ENCODE results near the gene C6orf47. TPM values are rescaled to one million over a fixed set of nuclear protein-coding genes. Genes with fewer than 3 reads are reported as not detected.
A peak's percentile ranks its signal among the peaks of the same experiment; 100 is the strongest.

The C6orf47 gene
- total and polyA plus RNA-seq, 2 of the 13 experiments (the other 11 are each of a cell fraction or from before 2014, with no cell fraction given), result 1.7 to 18.1 TPM

DNA sequence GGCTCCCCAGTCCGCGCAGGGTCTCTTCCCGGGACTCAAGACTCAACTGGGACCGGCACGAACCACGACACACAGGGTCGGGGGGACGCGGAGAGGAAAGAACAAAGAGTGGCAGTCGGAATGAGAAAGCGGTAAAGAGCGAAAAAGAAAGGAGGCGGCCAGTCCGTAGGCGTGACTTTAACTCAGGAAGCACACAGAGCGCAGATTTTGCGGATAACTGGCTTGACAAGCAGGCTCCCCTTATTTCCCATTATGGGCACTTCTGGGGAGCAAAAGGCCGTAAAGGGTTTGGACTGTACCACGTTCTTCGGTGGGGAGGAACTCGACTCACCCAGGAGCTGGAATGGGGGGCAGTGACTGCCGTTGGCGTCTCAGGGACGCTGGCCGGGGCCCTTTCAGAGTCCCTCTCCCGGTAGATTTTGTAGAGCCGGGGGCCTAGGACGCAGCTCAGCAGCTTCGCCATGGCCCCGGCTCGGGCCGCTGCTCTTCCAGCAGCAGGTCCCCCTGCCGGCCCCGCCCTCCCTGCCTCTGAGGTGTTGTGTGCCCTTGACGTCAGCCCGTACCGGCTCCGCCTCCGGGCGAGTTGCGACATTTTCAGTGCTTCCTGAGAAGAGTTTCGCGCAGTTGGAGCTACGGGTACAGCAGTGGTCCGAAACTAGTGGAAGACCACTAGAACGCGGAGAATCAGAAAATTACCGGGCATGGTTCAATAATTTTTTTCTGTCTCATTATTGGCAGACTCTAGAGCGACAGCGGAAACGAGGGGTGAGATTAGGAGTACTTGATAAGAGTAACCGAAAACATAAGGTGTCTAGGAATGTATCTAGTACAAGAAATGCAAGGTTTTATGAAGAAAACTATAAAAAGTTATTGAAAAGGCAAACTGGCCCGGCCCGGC, 42.5 kb upstream of the C6orf47 start, which contains the start of gene ABHD16A (continued):
- TF ChIP-seq U2AF1 (optimal IDR thresholded peaks at IDR 0.05; ENCODE audit: low read depth, low read length), result no peak
- TF ChIP-seq ZNF883 (CRISPR knock-in tag; IDR thresholded peaks at IDR 0.05; ENCODE audit: not compliant biosample characterization), result no peak
- TF ChIP-seq, protein P1, sequence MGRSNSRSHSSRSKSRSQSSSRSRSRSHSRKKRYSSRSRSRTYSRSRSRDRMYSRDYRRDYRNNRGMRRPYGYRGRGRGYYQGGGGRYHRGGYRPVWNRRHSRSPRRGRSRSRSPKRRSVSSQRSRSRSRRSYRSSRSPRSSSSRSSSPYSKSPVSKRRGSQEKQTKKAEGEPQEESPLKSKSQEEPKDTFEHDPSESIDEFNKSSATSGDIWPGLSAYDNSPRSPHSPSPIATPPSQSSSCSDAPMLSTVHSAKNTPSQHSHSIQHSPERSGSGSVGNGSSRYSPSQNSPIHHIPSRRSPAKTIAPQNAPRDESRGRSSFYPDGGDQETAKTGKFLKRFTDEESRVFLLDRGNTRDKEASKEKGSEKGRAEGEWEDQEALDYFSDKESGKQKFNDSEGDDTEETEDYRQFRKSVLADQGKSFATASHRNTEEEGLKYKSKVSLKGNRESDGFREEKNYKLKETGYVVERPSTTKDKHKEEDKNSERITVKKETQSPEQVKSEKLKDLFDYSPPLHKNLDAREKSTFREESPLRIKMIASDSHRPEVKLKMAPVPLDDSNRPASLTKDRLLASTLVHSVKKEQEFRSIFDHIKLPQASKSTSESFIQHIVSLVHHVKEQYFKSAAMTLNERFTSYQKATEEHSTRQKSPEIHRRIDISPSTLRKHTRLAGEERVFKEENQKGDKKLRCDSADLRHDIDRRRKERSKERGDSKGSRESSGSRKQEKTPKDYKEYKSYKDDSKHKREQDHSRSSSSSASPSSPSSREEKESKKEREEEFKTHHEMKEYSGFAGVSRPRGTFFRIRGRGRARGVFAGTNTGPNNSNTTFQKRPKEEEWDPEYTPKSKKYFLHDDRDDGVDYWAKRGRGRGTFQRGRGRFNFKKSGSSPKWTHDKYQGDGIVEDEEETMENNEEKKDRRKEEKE (IDR thresholded peaks at IDR 0.05), result no peak
- no peak for TF ChIP-seq CCAR2 (optimal IDR thresholded peaks at IDR 0.05; ENCODE audit: low read depth, low read length)
- no peak for TF ChIP-seq ADNP (CRISPR knock-in tag; IDR thresholded peaks at IDR 0.05)
- peak; percentile 81 for TF ChIP-seq IRF2 (CRISPR knock-in tag; IDR thresholded peaks at IDR 0.05)
- TF ChIP-seq ZNF678 (CRISPR knock-in tag; IDR thresholded peaks at IDR 0.05), result no peak
- TF ChIP-seq ZNF768 (CRISPR knock-in tag; IDR thresholded peaks at IDR 0.05), result peak; percentile 61; the same call in 1 of the 2 replicates
- TF ChIP-seq, protein P2, sequence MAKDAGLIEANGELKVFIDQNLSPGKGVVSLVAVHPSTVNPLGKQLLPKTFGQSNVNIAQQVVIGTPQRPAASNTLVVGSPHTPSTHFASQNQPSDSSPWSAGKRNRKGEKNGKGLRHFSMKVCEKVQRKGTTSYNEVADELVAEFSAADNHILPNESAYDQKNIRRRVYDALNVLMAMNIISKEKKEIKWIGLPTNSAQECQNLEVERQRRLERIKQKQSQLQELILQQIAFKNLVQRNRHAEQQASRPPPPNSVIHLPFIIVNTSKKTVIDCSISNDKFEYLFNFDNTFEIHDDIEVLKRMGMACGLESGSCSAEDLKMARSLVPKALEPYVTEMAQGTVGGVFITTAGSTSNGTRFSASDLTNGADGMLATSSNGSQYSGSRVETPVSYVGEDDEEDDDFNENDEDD (CRISPR knock-in tag; IDR thresholded peaks at IDR 0.05; ENCODE audit: borderline replicate concordance), result 0 out of 2 replicates have a peak, but pooled peaks have one; percentile 56
- no peak for TF ChIP-seq MTF2 (CRISPR knock-in tag; IDR thresholded peaks at IDR 0.05; ENCODE audit: borderline replicate concordance)
- TF ChIP-seq, protein P3, sequence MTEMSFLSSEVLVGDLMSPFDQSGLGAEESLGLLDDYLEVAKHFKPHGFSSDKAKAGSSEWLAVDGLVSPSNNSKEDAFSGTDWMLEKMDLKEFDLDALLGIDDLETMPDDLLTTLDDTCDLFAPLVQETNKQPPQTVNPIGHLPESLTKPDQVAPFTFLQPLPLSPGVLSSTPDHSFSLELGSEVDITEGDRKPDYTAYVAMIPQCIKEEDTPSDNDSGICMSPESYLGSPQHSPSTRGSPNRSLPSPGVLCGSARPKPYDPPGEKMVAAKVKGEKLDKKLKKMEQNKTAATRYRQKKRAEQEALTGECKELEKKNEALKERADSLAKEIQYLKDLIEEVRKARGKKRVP (CRISPR knock-in tag; IDR thresholded peaks at IDR 0.05), result peak in 1 of 2 experiments; percentile 73; a peak in 1 of 4 replicates
- TF ChIP-seq ZNF143 (CRISPR knock-in tag; IDR thresholded peaks at IDR 0.05), result no peak
- no peak for TF ChIP-seq ZNF225 (CRISPR knock-in tag; IDR thresholded peaks at IDR 0.05)
- TF ChIP-seq ZNF713 (CRISPR knock-in tag; IDR thresholded peaks at IDR 0.05), result 0 out of 2 replicates have a peak, but pooled peaks have one; percentile 50
- TF ChIP-seq NFYC (CRISPR knock-in tag; IDR thresholded peaks at IDR 0.05), result peak; percentile 46; the same call in 1 of the 2 replicates
- no peak; the same call in 1 of the 2 replicates for TF ChIP-seq ZNF737 (CRISPR knock-in tag; IDR thresholded peaks at IDR 0.05; ENCODE audit: borderline replicate concordance)
- TF ChIP-seq SP140L (CRISPR knock-in tag; IDR thresholded peaks at IDR 0.05; ENCODE audit: borderline replicate concordance), result no peak
- no peak for TF ChIP-seq ARNT (IDR thresholded peaks at IDR 0.05)
- TF ChIP-seq, protein P4, sequence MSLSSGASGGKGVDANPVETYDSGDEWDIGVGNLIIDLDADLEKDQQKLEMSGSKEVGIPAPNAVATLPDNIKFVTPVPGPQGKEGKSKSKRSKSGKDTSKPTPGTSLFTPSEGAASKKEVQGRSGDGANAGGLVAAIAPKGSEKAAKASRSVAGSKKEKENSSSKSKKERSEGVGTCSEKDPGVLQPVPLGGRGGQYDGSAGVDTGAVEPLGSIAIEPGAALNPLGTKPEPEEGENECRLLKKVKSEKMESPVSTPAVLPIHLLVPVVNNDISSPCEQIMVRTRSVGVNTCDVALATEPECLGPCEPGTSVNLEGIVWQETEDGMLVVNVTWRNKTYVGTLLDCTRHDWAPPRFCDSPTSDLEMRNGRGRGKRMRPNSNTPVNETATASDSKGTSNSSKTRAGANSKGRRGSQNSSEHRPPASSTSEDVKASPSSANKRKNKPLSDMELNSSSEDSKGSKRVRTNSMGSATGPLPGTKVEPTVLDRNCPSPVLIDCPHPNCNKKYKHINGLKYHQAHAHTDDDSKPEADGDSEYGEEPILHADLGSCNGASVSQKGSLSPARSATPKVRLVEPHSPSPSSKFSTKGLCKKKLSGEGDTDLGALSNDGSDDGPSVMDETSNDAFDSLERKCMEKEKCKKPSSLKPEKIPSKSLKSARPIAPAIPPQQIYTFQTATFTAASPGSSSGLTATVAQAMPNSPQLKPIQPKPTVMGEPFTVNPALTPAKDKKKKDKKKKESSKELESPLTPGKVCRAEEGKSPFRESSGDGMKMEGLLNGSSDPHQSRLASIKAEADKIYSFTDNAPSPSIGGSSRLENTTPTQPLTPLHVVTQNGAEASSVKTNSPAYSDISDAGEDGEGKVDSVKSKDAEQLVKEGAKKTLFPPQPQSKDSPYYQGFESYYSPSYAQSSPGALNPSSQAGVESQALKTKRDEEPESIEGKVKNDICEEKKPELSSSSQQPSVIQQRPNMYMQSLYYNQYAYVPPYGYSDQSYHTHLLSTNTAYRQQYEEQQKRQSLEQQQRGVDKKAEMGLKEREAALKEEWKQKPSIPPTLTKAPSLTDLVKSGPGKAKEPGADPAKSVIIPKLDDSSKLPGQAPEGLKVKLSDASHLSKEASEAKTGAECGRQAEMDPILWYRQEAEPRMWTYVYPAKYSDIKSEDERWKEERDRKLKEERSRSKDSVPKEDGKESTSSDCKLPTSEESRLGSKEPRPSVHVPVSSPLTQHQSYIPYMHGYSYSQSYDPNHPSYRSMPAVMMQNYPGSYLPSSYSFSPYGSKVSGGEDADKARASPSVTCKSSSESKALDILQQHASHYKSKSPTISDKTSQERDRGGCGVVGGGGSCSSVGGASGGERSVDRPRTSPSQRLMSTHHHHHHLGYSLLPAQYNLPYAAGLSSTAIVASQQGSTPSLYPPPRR (CRISPR knock-in tag; IDR thresholded peaks at IDR 0.05; ENCODE audit: borderline replicate concordance), result peak; percentile 45; the same call in 1 of the 2 replicates
- TF ChIP-seq ZNF367 (CRISPR knock-in tag; IDR thresholded peaks at IDR 0.05; ENCODE audit: borderline replicate concordance), result no peak

All from HepG2 (cell line).